ENCODE data around the gene OR4E1. TPM values are rescaled to one million over a fixed set of nuclear protein-coding genes. Genes with fewer than 3 reads are reported as not detected.

OR4E1 gene
- total RNA-seq, 1 donor = not detected

DNA sequence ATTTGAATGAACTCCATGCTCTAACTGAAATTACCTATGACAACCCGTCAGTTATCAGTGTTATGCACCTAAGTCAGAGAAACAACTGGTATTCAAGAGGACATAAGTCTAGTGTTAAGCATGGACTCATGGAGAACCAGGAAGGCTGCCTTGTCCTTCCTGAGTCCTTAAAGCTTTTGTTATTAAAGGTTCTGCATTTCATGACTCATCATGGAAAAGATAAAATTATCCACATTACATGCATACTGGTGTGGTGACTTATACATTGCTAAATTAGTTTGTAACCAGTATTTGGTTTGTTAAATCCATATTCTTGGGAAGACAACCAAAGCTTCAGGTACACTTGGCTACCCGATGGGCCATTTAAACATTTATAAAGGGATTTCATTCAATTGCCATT is 6.5 kb upstream of the OR4E1 start:
- H3K4me3 ChIP-seq (ENCODE audit: low read depth, low read length) = no peak overlapping the region
- peak; percentile 35 for DNase-seq (ENCODE audit: low read depth)
- TF ChIP-seq, protein P1, sequence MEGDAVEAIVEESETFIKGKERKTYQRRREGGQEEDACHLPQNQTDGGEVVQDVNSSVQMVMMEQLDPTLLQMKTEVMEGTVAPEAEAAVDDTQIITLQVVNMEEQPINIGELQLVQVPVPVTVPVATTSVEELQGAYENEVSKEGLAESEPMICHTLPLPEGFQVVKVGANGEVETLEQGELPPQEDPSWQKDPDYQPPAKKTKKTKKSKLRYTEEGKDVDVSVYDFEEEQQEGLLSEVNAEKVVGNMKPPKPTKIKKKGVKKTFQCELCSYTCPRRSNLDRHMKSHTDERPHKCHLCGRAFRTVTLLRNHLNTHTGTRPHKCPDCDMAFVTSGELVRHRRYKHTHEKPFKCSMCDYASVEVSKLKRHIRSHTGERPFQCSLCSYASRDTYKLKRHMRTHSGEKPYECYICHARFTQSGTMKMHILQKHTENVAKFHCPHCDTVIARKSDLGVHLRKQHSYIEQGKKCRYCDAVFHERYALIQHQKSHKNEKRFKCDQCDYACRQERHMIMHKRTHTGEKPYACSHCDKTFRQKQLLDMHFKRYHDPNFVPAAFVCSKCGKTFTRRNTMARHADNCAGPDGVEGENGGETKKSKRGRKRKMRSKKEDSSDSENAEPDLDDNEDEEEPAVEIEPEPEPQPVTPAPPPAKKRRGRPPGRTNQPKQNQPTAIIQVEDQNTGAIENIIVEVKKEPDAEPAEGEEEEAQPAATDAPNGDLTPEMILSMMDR (IDR thresholded peaks at IDR 0.05; ENCODE audit: insufficient read depth, low read depth, low read length) = no peak

GRCh38 chr14:21675566-21675965 is 1.9 kb upstream of the OR4E1 start:
- H3K4me3 ChIP-seq (ENCODE audit: low read depth, low read length) = no peak overlapping the region
- DNase-seq (ENCODE audit: low read depth) = no peak
- TF ChIP-seq, protein P1 (IDR thresholded peaks at IDR 0.05; ENCODE audit: insufficient read depth, low read depth, low read length) = no peak

- TF ChIP-seq, protein P1 (IDR thresholded peaks at IDR 0.05; ENCODE audit: insufficient read depth, low read depth, low read length) = no peak
- H3K4me3 ChIP-seq (ENCODE audit: low read depth, low read length) = no peak overlapping the region
- DNase-seq (ENCODE audit: low read depth) = peak; percentile 29
Observed at GRCh38 chr14:21672116-21672515, 1.5 kb downstream of the OR4E1 start.

- H3K4me3 ChIP-seq (ENCODE audit: low read depth, low read length) = no peak overlapping the region
- TF ChIP-seq, protein P1 (IDR thresholded peaks at IDR 0.05; ENCODE audit: insufficient read depth, low read depth, low read length) = no peak
- DNase-seq (ENCODE audit: low read depth) = no peak
Observed at GRCh38 chr14:21671371-21671770, 2.2 kb downstream of the OR4E1 start.

DNA sequence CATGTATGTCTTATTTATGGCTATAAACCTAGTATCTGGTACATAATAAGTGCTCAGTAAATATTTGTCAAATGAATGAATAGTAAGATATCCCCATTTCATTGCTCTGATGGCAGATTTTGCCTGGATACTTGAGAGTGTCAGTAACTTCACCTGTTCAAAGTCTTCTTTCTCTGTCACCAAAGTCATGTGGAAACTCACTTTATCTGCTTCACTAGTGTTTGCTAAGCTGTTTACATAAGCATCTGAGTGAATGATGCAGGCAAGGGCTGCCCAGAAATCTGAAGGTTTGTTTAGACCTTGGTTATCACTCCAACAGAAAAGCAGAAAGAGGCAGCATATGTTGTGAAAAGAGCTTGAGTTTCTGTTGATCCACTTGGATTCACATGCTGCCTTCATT is 4.3 kb downstream of the OR4E1 start:
- H3K4me3 ChIP-seq (ENCODE audit: low read depth, low read length) = no peak overlapping the region
- DNase-seq (ENCODE audit: low read depth) = no peak
- TF ChIP-seq, protein P1 (IDR thresholded peaks at IDR 0.05; ENCODE audit: insufficient read depth, low read depth, low read length) = no peak

DNA sequence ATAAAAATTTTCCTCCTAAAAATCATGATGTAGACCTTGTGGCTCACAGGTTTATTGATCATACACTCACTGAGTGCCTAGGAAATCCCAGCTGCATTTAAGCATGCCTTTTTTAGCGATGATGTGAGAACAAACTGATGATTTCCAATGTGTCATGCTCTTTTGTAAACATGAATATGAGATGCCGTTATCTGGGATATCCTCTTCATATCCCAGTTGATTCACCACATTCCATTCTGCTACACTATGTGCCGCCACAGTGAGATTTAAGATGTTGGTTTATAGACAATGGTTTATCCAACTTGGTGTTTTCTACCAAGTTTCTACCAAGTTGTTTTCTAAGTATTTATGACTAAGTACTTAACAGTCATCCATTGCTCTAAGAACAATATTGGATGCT is 5.2 kb downstream of the OR4E1 start:
- no peak overlapping the region for H3K4me3 ChIP-seq (ENCODE audit: low read depth, low read length)
- TF ChIP-seq, protein P1 (IDR thresholded peaks at IDR 0.05; ENCODE audit: insufficient read depth, low read depth, low read length) = no peak
- DNase-seq (ENCODE audit: low read depth) = peak; percentile 79

DNA sequence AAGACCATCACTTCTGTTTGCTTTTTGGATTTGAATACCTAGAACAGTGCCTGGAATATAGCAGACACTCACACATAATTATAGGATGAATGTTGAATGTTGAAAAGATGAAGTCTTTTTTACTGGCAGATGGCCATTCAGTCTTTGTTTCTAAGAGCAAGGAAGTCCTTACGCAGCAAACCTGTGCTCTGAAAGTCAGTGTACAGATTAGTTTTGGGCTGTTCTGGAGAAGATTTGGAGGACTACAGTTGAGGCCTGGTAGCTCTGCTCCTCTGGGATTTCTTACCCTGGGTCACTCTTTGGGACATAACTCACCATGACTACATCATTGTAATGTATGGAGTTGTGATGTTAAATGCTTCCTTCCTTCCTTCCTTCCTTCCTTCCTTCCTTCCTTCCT is 16.6 kb downstream of the OR4E1 start:
- DNase-seq (ENCODE audit: low read depth) = no peak
- H3K4me3 ChIP-seq (ENCODE audit: low read depth, low read length) = no peak overlapping the region
- TF ChIP-seq, protein P1 (IDR thresholded peaks at IDR 0.05; ENCODE audit: insufficient read depth, low read depth, low read length) = no peak

All from fibroblast of villous mesenchyme (primary cell).